ENCODE results near the gene CTRL. TPM values are rescaled to one million over a fixed set of nuclear protein-coding genes. Genes with fewer than 3 reads are reported as not detected.
A peak's percentile ranks its signal among the peaks of the same experiment; 100 is the strongest.

The CTRL gene
- total and polyA plus RNA-seq, 12 donors, result 0.39 to 2.0 (median 0.84) TPM

DNA sequence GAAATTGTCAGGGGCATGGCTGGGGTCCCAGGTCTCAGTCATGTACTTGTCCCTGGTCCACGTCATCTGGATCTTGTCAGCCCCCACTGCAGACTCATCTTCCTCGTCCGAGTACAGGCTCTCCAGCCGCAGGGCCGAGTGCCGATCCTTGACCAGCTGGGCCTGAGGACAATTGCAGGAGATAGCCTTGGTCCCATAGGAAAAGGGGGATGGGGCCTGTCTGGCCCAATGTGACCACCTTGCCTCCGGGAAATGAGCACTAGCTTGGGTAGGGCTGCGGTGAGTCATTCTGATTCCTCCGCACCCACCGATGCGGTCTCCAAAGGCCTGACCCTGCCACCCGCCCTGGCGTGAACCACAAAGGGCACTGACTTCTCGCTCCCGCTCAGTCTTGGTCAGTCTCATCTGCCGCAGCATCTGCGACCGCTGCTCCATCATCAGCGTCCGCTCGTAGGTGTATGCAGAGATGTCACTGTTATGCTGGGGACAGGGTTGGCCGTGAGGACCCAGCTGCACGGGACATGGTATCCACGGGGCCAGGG, 13.8 kb upstream of the CTRL start:
- Histone ChIP-seq H3K4me3 (no peak overlapping the region), H3K9me3 (no peaks in the 10 kb centered on the region), H3K27me3 (no peaks in the 10 kb centered on the region), H3K4me1 (peaks cover 15 to 65% (median 40%) of the 10 kb centered on the region in 9 donors), H3K27ac (peak overlapping the region in 7 of 10 donors; percentile 53 to 83 (median 71)), H3K36me3 (peaks cover 0 to 100% (median 81%) of the 10 kb centered on the region in 9 donors)
- intact Hi-C loops (cut with DNase I), result loop anchor here in 1 of 10 donors (10.0 kb wide), 1 partner anchor 401 kb away; no protein-coding TSS in a partner anchor
- ATAC-seq, result peak in 3 of 8 donors; percentile 2 to 11 (median 2)
- TF ChIP-seq, protein P1, sequence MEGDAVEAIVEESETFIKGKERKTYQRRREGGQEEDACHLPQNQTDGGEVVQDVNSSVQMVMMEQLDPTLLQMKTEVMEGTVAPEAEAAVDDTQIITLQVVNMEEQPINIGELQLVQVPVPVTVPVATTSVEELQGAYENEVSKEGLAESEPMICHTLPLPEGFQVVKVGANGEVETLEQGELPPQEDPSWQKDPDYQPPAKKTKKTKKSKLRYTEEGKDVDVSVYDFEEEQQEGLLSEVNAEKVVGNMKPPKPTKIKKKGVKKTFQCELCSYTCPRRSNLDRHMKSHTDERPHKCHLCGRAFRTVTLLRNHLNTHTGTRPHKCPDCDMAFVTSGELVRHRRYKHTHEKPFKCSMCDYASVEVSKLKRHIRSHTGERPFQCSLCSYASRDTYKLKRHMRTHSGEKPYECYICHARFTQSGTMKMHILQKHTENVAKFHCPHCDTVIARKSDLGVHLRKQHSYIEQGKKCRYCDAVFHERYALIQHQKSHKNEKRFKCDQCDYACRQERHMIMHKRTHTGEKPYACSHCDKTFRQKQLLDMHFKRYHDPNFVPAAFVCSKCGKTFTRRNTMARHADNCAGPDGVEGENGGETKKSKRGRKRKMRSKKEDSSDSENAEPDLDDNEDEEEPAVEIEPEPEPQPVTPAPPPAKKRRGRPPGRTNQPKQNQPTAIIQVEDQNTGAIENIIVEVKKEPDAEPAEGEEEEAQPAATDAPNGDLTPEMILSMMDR (IDR thresholded peaks at IDR 0.05), result no peak
- WGBS, 2 donors, result 68 to 77% methylated on average over 24 of the region's 24 CpGs
- no peak for DNase-seq

DNA sequence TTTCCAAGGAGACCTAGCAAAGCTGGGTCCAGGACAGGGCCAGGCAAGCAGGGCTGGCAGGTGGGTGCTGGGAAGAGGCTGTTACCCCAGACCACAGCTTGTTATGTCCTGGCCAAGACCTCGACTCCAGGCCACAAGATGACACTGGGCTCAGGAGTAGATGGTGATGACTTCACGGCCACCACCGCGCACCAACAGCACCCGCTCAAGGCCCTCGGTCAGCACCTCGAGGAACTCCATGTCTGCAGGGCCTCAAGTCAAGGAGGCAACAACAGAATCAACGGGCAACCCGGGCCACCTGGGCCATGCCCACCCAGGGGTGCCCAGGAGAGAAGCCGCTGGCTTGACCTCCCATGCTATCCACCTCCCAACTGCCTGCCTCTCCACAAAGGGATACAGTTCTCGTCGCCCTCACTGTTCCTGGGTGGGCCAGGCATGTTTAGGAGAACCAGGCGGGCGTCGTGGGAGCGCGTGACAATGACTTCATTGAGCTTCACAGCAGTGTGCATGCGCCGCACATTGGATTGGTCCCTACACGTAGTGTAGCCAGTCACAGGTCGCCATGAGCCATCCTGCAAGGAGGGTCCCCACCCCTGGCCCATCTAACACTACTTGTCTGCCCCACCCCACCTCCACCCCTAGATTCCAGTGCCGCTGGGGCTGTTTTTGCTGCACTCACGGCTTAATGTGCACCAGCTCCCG, 13.2 kb upstream of the CTRL start:
- intact Hi-C loops (cut with DNase I), result loop anchor here in 1 of 10 donors (10.0 kb wide), 1 partner anchor 400 kb away; no protein-coding TSS in a partner anchor
- no peak for ATAC-seq
- peak overlapping the region; percentile 28 to 83 (median 72) for H3K27ac ChIP-seq
- TF ChIP-seq, protein P1 (IDR thresholded peaks at IDR 0.05), result no peak
- no peak overlapping the region for H3K4me3 ChIP-seq
- DNase-seq, result no peak
- peaks cover 0 to 100% (median 81%) of the 10 kb centered on the region in 9 donors for H3K36me3 ChIP-seq
- H3K4me1 ChIP-seq, result peaks cover 15 to 71% (median 43%) of the 10 kb centered on the region in 9 donors
- 90 to 91% methylated on average over 24 of the region's 24 CpGs for WGBS, 2 donors
- no peaks in the 10 kb centered on the region for H3K9me3 ChIP-seq
- H3K27me3 ChIP-seq, result no peaks in the 10 kb centered on the region

DNA sequence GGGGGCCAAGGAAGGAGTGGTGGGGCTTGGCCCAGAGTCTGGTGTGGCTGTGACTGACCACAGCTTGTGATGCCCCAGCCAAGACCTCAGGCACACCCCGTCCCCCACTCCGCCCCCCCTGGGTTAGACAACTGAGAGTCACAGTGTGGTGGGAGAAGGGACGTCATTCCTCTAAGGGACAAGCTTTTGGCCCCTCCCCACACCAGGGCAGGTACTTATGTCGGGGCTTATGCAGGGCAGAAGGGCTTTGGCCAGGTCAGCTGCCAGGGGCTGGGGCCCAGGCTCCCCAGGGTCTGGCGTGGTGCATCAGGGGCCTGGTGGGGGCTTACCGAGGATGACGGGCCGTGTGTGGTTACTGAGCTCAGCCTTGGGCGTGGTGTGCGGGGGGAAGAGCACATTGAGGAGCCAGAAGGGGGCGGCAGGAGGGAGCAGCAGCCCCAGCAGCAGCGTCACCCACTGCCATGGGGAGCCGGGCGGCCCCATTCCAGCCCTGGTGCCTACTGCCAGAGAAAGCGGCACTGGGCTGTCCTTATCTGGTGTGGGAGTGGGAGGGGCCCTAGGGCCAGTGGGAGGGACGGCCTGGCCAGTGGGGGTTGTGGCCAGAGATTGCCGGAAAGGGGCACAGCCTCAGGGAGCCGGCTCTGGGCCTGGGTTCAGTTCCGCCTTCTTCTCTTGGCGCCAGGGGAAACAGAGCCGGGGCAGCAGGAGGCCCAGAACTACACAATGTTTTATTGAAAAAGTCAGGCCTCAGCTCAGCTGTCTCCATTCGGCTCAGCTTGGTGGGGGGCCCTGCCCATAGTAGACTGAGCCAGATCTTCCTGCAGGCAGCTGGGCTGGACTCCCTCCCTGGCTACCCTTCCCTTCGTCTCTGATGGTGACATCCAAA, 12.2 kb upstream of the CTRL start, which contains the start of gene LCAT:
TSS of gene LCAT (minus strand) at position 502 of the 886 bp plus-strand sequence. CDS start at position 483, 19 bp downstream.
- ATAC-seq (peak; percentile 43 to 62 (median 56)), DNase-seq (peak; percentile 62 to 72)
- TF ChIP-seq, protein P1 (IDR thresholded peaks at IDR 0.05), result peak in 3 of 9 donors; percentile 5 to 21 (median 7)
- Histone ChIP-seq H3K36me3 (peaks cover 0 to 100% (median 73%) of the 10 kb centered on the region in 9 donors), H3K4me3 (no peak within 1 kb of the TSS), H3K9me3 (no peaks in the 10 kb centered on the region), H3K4me1 (peaks cover 15 to 76% (median 45%) of the 10 kb centered on the region in 9 donors), H3K27ac (peak within 1 kb of the TSS; percentile 28 to 83 (median 72)), H3K27me3 (no peaks in the 10 kb centered on the region)
- WGBS, 2 donors, result 57 to 61% methylated on average over 23 of the region's 23 CpGs
- intact Hi-C loops (cut with DNase I), result loop anchor here in 1 of 10 donors (10.0 kb wide), 1 partner anchor 399 kb away; no protein-coding TSS in a partner anchor

DNA sequence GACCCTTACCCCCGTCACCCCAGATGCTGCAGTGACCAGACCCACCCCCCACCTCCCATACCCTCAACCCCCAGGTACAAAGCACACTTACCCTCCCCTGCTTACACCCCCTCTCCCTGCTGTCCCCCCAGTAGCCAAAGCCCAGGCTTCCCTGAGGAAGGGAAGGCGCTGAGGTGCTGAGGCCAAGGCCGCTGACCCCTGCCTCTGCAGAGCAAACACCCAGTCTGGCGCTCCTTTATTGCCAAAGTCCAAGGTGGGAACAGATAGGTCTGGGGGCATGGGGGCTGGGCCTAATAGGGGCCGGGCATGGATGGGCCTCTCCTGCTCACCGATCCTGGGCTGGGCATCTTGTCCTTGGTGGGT, 11.6 kb upstream of the CTRL start:
- H3K9me3 ChIP-seq, result no peaks in the 10 kb centered on the region
- peaks cover 0 to 94% (median 67%) of the 10 kb centered on the region in 9 donors for H3K36me3 ChIP-seq
- H3K27me3 ChIP-seq, result no peaks in the 10 kb centered on the region
- peaks cover 15 to 76% (median 45%) of the 10 kb centered on the region in 9 donors for H3K4me1 ChIP-seq
- TF ChIP-seq, protein P1 (IDR thresholded peaks at IDR 0.05), result no peak
- H3K27ac ChIP-seq, result peak overlapping the region in 9 of 10 donors; percentile 53 to 83 (median 74)
- intact Hi-C loops (cut with DNase I), result loop anchor here in 1 of 10 donors (10.0 kb wide), 1 partner anchor 398 kb away; no protein-coding TSS in a partner anchor
- WGBS, 2 donors, result 85 to 89% methylated on average over 6 of the region's 6 CpGs
- ATAC-seq (no peak), DNase-seq (no peak)
- no peak overlapping the region for H3K4me3 ChIP-seq

Data from heart right ventricle (tissue), 16 donors.